ENCODE measurements around the gene PGM5.

Gene PGM5

GRCh38 chr9:68443624-68444023 lies 87.2 kb downstream of the PGM5 start:
- no peak for DNase-seq

GRCh38 chr9:68446836-68447235 lies 90.4 kb downstream of the PGM5 start:
- DNase-seq = no peak

GRCh38 chr9:68447611-68448010 lies 91.2 kb downstream of the PGM5 start:
- DNase-seq = no peak

DNA sequence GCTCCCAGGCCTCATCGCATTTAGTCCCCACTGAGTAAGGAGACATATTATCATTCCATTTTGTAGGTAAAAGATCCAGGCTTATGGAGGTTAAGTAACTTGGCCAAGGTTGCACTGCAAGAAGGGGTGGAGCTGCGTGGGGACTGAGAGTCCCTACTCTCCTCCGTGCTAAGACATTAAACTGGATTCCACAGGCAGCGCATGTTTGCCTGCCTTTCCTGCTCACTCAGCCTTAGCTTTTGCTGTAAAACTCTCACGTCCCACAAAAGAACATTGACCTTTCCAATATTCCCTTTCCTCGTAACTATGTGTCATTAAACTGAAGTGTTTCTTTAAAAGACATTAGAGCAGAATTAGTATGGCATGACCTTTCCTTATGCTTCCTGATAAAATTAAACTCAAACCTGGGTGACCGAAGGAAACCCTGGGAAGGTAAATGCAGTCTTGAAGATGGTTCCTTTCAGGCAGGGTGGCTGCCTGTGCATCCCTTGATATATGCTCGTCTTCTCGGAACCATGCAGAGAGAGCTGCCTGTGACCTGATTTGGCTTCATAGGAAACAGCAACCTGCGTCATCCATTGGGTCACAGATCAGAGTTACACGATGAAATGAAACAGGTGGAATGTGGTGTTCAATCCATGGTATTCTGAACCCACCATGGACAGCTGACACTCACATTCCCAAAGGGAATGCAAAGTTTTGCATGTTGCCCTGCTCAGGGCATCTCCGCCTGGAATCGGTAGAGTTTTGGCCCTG lies 98.3 kb downstream of the PGM5 start:
- no peak for DNase-seq

DNA sequence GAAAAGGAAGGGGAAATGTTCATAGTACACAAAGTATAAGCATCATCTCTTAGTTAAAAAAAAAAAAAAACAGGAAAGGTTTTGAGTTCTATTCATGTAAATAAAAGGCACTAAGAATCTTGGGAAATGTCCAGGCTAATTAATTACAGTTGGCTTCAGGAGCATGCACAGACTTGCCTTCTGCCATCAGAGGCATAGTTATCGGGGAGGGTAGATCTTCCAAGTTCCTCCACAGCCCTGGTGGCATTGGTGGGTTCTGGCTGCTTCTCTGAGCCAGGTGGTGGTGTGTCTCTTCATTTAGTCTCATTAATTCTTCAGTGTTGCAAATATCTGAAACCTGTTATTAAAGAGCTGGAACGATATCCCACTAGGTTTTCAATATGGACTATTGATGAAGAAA lies 99.0 kb downstream of the PGM5 start:
- no peak for DNase-seq

- DNase-seq = no peak
Observed at GRCh38 chr9:68457803-68458202, 101.4 kb downstream of the PGM5 start.

- no peak for DNase-seq
Observed at GRCh38 chr9:68458918-68459317, 102.5 kb downstream of the PGM5 start.

DNA sequence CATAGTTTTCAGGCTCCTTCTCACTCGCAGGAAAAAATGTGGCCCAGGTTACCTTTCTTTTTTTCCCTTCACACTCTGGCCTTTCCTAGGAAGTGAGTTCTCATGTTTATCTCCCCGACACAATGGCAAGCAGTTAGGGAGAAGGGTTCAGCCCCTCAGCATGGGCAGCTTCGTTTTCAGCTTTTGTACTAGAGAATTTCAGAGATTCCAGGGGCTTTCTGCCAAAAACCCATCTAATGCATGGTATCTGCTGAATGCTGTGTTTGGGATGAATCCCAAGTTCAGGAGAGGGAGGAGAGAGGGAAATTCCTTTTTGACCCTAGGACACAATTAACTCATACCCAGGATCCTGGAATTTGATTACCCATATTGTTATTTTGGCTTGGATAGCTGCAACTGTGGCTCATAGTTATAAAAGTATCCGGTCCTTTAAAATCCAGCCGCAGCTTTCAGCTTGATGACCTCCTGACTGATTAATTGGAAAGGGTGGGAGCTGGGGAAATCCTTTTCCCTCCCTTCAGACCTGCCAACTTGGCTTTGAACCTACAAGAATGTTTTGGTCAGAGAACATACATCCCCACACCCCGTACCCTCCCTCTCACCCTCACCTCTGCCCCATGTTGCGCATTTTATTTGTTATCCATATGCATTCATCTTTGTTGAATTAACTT lies 105.8 kb downstream of the PGM5 start:
- no peak for DNase-seq

- DNase-seq = no peak
Observed at GRCh38 chr9:68470067-68470466, 113.7 kb downstream of the PGM5 start.

DNA sequence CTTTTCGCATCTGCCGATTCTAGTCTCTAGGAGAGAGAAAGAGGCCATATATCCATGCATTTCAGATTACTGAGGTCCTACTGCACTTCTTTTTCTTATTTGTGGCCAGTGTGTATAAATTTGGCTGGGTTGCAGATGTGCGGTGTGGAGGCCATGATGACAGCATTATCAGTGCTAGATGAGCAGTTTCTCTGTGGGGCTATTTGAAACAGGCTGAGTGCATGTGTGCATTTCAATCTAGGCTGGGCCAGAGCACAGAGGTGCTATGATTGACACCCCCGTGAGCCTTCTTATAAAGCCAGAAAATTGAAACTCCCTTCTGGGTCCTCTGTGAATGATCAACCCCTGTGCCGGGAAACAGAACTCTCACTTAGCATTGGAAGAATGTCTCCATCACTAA lies 114.2 kb downstream of the PGM5 start:
- DNase-seq = no peak

- no peak for DNase-seq
Observed at GRCh38 chr9:68472119-68472518, 115.7 kb downstream of the PGM5 start.

DNA sequence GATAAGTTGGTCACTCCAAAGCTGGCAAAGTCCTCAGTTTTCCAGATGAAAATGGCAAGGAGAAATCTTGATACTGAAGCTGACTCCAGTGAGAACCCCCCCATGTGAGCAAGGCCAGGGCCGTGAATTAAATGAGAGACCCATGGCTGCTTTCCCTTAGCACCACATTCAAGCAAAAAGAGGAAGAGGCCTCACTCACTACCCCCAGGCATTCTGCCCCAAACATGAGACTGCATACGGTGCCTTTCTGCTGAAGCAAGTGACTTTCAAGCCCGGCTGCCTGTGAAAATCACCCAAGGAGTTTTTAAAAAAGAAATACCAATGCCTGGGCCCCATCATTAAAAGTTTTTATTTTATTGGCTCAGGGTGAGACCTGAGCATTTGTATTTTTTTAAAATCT lies 117.4 kb downstream of the PGM5 start:
- no peak for DNase-seq

- DNase-seq = no peak
Observed at GRCh38 chr9:68476422-68476821, 120.0 kb downstream of the PGM5 start.

DNA sequence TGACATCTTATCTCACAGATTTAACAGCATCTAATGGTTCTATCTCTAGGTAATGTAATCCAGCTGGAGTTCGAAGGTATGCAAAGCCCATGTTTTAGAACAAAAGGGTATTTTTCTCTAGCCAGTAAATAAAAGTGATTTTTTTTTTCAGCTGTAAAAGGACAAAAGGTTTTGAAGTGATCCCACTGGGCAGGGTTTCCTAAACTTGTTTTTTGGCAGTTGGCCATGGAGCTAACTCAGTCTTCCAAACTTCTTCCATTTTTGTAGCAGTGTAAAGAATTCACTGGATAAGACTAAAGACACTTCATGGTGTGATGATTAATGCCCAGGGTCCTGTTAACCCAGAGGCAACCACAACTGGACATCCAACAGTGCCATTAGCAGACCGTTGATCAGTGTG lies 120.4 kb downstream of the PGM5 start:
- DNase-seq = no peak

GRCh38 chr9:68480807-68481206 lies 124.4 kb downstream of the PGM5 start:
- DNase-seq = no peak

GRCh38 chr9:68482548-68482947 lies 126.1 kb downstream of the PGM5 start:
- DNase-seq = no peak

- no peak for DNase-seq
Observed at GRCh38 chr9:68488126-68488525, 131.7 kb downstream of the PGM5 start.

GRCh38 chr9:68489646-68490045 lies 133.2 kb downstream of the PGM5 start:
- no peak for DNase-seq

DNA sequence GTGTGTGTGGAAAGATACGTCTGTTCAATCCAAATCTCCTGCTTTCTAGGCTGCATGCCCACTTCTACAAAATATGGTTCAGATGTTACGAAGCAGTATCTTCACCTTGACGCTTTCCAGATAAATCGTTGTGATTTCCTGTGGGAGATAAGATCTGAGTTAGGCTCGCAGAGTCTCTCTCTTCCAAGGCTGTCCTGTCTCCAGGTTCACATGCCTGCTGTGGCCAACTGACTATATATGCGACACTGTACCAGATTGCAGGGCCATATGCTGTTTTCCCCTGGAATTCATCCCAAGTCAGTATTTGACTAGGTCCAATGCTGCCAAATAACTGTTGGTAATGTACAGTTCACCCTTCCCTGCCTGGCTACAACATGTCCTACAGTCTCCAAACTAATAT lies 136.4 kb downstream of the PGM5 start:
- DNase-seq = no peak

GRCh38 chr9:68493541-68493940 lies 137.1 kb downstream of the PGM5 start:
- no peak for DNase-seq

DNA sequence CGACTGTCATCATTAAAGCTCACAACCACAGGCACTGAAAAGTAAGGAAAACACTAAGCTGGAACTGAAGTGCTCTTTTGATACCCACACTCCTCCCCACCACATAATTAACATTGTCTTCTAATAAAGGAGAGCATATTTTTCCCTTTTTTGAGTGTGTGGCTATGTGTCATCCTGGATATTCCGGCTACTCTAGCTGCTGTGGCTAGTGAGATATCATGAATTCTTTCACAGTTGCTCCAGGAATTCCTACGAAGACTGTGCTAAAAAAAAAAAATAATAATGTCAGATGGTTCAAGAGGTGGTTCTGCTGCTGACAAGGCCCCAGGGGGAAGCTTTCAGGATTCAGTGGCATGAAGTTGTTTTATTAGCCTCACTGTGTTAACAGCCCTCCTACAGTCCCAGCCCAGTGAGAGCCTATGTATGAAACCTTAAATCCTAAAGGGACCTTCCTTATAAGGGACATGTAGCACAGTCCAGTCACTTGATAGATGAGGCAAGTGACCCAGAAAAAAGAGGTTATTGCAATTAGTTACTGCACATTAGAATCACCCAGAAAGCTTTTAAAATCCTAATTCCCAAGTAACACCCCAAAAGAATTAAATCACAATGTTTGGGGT lies 137.7 kb downstream of the PGM5 start:
- no peak for DNase-seq

DNA sequence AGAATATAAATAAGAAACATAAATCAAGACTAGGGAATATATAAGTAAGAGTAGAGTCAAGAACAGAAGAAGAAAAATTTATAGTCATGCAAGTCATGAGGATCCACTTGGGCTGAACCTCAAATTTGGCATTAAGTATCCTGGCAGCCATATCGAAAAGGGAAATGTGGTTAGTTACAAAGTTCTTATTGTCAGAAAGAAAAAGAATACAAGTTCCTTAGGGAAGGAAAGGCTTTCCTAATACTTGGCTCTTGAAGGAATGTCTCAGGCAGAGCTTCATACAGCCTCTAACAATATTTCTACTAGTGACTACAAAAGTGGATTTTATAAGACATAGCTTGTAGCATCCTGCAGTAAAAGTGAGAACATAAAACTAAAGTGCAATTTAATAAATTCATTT lies 138.8 kb downstream of the PGM5 start:
- DNase-seq = no peak

DNA sequence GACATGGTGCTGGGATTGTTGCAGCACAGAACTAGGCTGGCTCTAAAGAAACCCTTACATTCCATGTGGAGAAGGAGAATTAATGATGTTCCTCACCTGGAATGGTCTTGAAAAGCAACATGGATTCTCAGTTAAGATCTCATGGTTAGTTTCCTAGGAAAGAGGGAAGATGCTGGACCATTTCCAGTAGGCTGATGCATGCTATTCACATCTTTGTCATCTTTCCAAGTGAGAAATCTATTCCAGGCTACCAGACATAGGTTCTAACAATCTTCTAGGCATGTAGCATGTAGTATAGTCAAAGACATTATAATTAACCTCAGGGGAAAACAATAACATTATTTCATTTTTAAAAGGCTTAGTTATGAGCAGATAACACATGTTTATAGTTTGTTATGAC lies 139.9 kb downstream of the PGM5 start:
- DNase-seq = no peak

- no peak for DNase-seq
Observed at GRCh38 chr9:68497629-68498028, 141.2 kb downstream of the PGM5 start.
